SK-N-SH (cell line): Measurements from ENCODE around the gene POP4. TPM values are rescaled to one million over a fixed set of nuclear protein-coding genes. Genes with fewer than 3 reads are reported as not detected.

Source experiments
- CTCF ChIA-PET: fragments of 300-600, 350-600 bp; formaldehyde crosslinking; extraction: SDS; loops from one replicate; lab custom pipeline; 2021; lab: Yijun Ruan, JAX
- POLR2A ChIA-PET: fragments of 350-600 bp; sonication (Branson Sonifier 250); formaldehyde crosslinking; extraction: SDS; loops from one replicate; lab custom pipeline; 2020; ENCODE audit warnings: antibody characterized with exemption, inconsistent platforms; lab: Yijun Ruan, JAX
- DNase-seq: peaks from one replicate; pipeline ENCODE4 v3.0.0; 2012
- H2AFZ ChIP-seq: fragments of 200-600 bp; sonication (generic); 2 replicates; pipeline ENCODE4 v1.8.1; 2016; ENCODE audit warnings: antibody characterized with exemption, mild to moderate bottlenecking, low read depth
- H3F3A ChIP-seq: fragments of 200-600 bp; sonication (generic); replicated peaks from 2 replicates; pipeline ENCODE3; 2016; ENCODE audit warnings: antibody characterized with exemption, mild to moderate bottlenecking; ENCODE audit not compliant: insufficient read depth
- H3K27ac ChIP-seq, 2 experiments: fragments of 200-500 bp in 1 of 2; fragments of 200-600 bp in 1 of 2; sonication (Bioruptor generic) in 1 of 2; sonication (generic), shearing (Covaris generic) in 1 of 2; 2 replicates each; pipeline versions ENCODE4 v1.5.1 to v1.6.1; 2014 to 2016; ENCODE audit warnings: low read depth in 2 of 2, inconsistent platforms in 1 of 2, low read length in 1 of 2, mild to moderate bottlenecking in 1 of 2, mixed read lengths in 1 of 2
- H3K27me3 ChIP-seq: fragments of 200-600 bp; sonication (generic), shearing (Covaris generic); 2 replicates; pipeline ENCODE4 v1.6.1; 2016; ENCODE audit warnings: mixed run types; ENCODE audit not compliant: insufficient read depth
- H3K36me3 ChIP-seq, 2 experiments: fragments of 200-500 bp in 1 of 2; fragments of 200-600 bp in 1 of 2; sonication (Bioruptor generic) in 1 of 2; sonication (generic) in 1 of 2; replicated peaks in 1 of 2; 2 replicates each; pipeline versions ENCODE3 to v1.5.1; 2014 to 2016; ENCODE audit warnings: low read length in 1 of 2, mild to moderate bottlenecking in 1 of 2; ENCODE audit not compliant: insufficient read depth in 2 of 2, control insufficient read depth in 1 of 2
- H3K4me1 ChIP-seq, 2 experiments: fragments of 200-500 bp in 1 of 2; fragments of 200-600 bp in 1 of 2; sonication (Bioruptor generic) in 1 of 2; sonication (generic), shearing (Covaris generic) in 1 of 2; 2 replicates each; pipeline versions ENCODE4 v1.5.1 to v1.6.1; 2014 to 2016; ENCODE audit warnings: low read depth in 1 of 2, low read length in 1 of 2, mixed run types in 1 of 2; ENCODE audit not compliant: insufficient read depth in 2 of 2, control insufficient read depth in 1 of 2
- H3K4me2 ChIP-seq: fragments of 200-600 bp; sonication (generic), shearing (Covaris generic); 2 replicates; pipeline ENCODE4 v1.6.1; 2017; ENCODE audit warnings: mixed run types
- H3K4me3 ChIP-seq, 2 experiments: fragments of 200-500 bp in 1 of 2; fragments of 200-600 bp in 1 of 2; sonication (Bioruptor generic) in 1 of 2; sonication (generic), shearing (Covaris generic) in 1 of 2; 2 replicates each; pipeline versions ENCODE4 v1.5.1 to v1.8.1; 2014 to 2016; ENCODE audit warnings: low read depth in 2 of 2, inconsistent platforms in 1 of 2, low read length in 1 of 2, mild to moderate bottlenecking in 1 of 2, mixed read lengths in 1 of 2, moderate library complexity in 1 of 2
- H3K79me2 ChIP-seq: fragments of 200-600 bp; sonication (generic); 2 replicates; pipeline ENCODE4 v1.8.1; 2017; ENCODE audit warnings: mild to moderate bottlenecking; ENCODE audit not compliant: insufficient read depth
- H3K9ac ChIP-seq: fragments of 200-600 bp; sonication (generic); 2 replicates; pipeline ENCODE4 v1.6.1; 2017; ENCODE audit warnings: mixed run types
- H3K9me2 ChIP-seq: fragments of 200-600 bp; sonication (generic); 2 replicates; pipeline ENCODE4 v1.6.1; 2017; ENCODE audit warnings: mixed run types
- H3K9me3 ChIP-seq: fragments of 200-600 bp; sonication (generic); 2 replicates; pipeline ENCODE4 v1.6.1; 2017; ENCODE audit warnings: mixed run types, mild to moderate bottlenecking, moderate library complexity
- H4K20me1 ChIP-seq: fragments of 200-600 bp; sonication (generic); 2 replicates; pipeline ENCODE4 v1.6.1; 2017; ENCODE audit warnings: mild to moderate bottlenecking, mixed run types; ENCODE audit not compliant: insufficient read depth
- ELF1 ChIP-seq: IDR thresholded peaks from 2 replicates; pipeline ENCODE4 v1.4.0; 2012
- EP300 ChIP-seq, 2 experiments: IDR thresholded peaks; 2 replicates each; pipeline versions ENCODE4 v1.4.0 to v1.6.1; 2012; ENCODE audit warnings: borderline replicate concordance in 1 of 2, low read depth in 1 of 2, low read length in 1 of 2
- EZH2phosphoT487 ChIP-seq: fragments of 200-600 bp; sonication (generic); IDR thresholded peaks from 2 replicates; pipeline ENCODE4 v1.6.1; 2017; ENCODE audit warnings: low read depth, mixed run types, mild to moderate bottlenecking, antibody characterized with exemption, moderate library complexity, borderline replicate concordance
- FOXJ3 ChIP-seq: sonication (generic); formaldehyde crosslinking; IDR thresholded peaks from 2 replicates; pipeline ENCODE4 v1.5.1; 2020; ENCODE audit warnings: mild to moderate bottlenecking, missing genetic modification reagents
- FOXM1 ChIP-seq: IDR thresholded peaks from 2 replicates; pipeline ENCODE4 v1.4.0; 2012; ENCODE audit warnings: low read depth, mild to moderate bottlenecking
- IRF3 ChIP-seq: fragments of 150-350 bp; IDR thresholded peaks from 2 replicates; pipeline ENCODE4 v1.6.1; 2016; ENCODE audit warnings: mild to moderate bottlenecking, low read depth, low read length
- JUND ChIP-seq: IDR thresholded peaks from 2 replicates; pipeline ENCODE4 v1.4.0; 2012
- MEF2A ChIP-seq: IDR thresholded peaks from 2 replicates; pipeline ENCODE4 v1.4.0; 2012; ENCODE audit warnings: low read depth, borderline replicate concordance
- POLR2AphosphoS5 ChIP-seq: IDR thresholded peaks from 2 replicates; pipeline ENCODE4 v1.6.1; 2012; ENCODE audit warnings: low read depth, low read length
- RFX5 ChIP-seq: IDR thresholded peaks from 2 replicates; pipeline ENCODE4 v1.6.1; 2012; ENCODE audit warnings: mild to moderate bottlenecking, improper control_type of control experiment, low read length
- RXRA ChIP-seq: IDR thresholded peaks from 2 replicates; pipeline ENCODE4 v1.4.0; 2012; ENCODE audit warnings: low read depth, mild to moderate bottlenecking, borderline replicate concordance
- SIN3A ChIP-seq: IDR thresholded peaks from 2 replicates; pipeline ENCODE4 v1.6.1; 2012; ENCODE audit warnings: low read depth, mild to moderate bottlenecking, low read length, moderate library complexity, borderline replicate concordance
- SMC3 ChIP-seq: IDR thresholded peaks from 2 replicates; pipeline ENCODE4 v1.6.1; 2012; ENCODE audit warnings: low read depth, low read length, improper control_type of control experiment
- TAF1 ChIP-seq: IDR thresholded peaks from 2 replicates; pipeline ENCODE4 v1.6.1; 2012; ENCODE audit warnings: low read depth, mild to moderate bottlenecking, low read length, moderate library complexity, borderline replicate concordance
- TCF12 ChIP-seq: IDR thresholded peaks from 2 replicates; pipeline ENCODE4 v1.4.0; 2012
- TEAD4 ChIP-seq: IDR thresholded peaks from 2 replicates; pipeline ENCODE4 v1.4.0; 2012; ENCODE audit warnings: mild to moderate bottlenecking, borderline replicate concordance; ENCODE audit not compliant: insufficient read depth
- USF2 ChIP-seq: fragments of 150-350 bp; IDR thresholded peaks from 2 replicates; pipeline ENCODE4 v1.6.1; 2017; ENCODE audit warnings: antibody characterized with exemption, low read length, low read depth, borderline replicate concordance
- WGBS: methylation state at CpG from one replicate; pipeline ENCODE4 v1.1.6; 2017; ENCODE audit warnings: low lambda C conversion rate; 5-methylcytosine and 5-hydroxymethylcytosine counted together
- polyA plus RNA-seq, 3 experiments: library from polyadenylated mRNA; depleted of rRNA; stranded (reverse); fragments of >200 nt; gene quantifications; 2 replicates each; pipeline ENCODE4 v1.2.3, GENCODE V29; 2012
- TF ChIP-seq, protein P1 (sequence below): fragments of 200-600 bp; sonication (generic); IDR thresholded peaks from 2 replicates; pipeline ENCODE4 v1.6.1; 2017; ENCODE audit warnings: antibody characterized with exemption, mild to moderate bottlenecking, moderate library complexity
- TF ChIP-seq, protein P2 (sequence below): IDR thresholded peaks from 2 replicates; pipeline ENCODE4 v1.4.0; 2012; ENCODE audit warnings: low read depth, borderline replicate concordance

The POP4 gene
- polyA plus RNA-seq, 1 of the 3 experiments (the other 2 are of a cell fraction), result 75.4 TPM

DNA sequence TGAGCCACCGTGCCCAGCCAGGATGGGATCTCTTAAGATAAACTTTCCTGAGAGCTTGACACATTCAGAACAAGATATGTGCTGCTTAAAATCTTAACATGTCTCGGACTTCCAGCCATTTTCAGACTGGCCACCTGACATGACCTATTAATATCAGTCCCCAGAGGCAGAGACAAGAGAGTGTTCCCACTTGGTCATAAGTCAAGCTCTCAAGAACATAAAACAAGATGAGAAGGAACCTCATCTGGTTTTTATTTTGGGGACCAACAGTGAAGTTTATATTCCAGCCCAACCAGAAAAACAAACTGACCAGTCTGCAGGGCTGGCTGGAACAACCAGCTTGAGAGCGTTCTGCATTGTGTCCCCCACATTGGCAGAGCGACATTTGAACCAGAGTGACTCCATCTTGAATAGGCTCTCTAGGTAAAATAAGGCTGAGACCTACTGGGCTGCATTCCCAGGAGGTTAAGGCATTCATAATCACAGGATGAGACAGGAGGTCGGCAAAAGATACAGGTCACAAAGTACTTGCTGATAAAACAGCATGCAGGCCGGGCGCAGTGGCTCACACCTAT lies 37.4 kb downstream of the POP4 start:
- no peak overlapping the region for H3K9ac ChIP-seq
- POLR2A ChIA-PET, result no interaction called here
- DNase-seq, result no peak
- no peaks in the 10 kb centered on the region for H3K79me2 ChIP-seq
- no peak overlapping the region for H3K4me3 ChIP-seq
- H3K27ac ChIP-seq, result no peak overlapping the region
- CTCF ChIA-PET, result interaction anchor here (1.4 kb wide), 1 partner anchor 33 kb away, joined by 6 read pairs; no protein-coding TSS in a partner anchor
- H2AFZ ChIP-seq, result no peak overlapping the region
- H3K36me3 ChIP-seq, result no peaks in the 10 kb centered on the region
- H4K20me1 ChIP-seq, result no peaks in the 10 kb centered on the region
- no peaks in the 10 kb centered on the region for H3F3A ChIP-seq
- no peaks in the 10 kb centered on the region; a peak in 1 of 4 replicates for H3K4me1 ChIP-seq
- H3K4me2 ChIP-seq, result no peak overlapping the region
- H3K9me3 ChIP-seq, result no peaks in the 10 kb centered on the region
- WGBS, result 64% methylated on average over 7 of the region's 7 CpGs
- H3K9me2 ChIP-seq, result no peaks in the 10 kb centered on the region
- no peaks in the 10 kb centered on the region; the same call in 1 of the 2 replicates for H3K27me3 ChIP-seq
- no peak for TF ChIP-seq EZH2phosphoT487
- TF ChIP-seq FOXM1, result no peak
- TF ChIP-seq JUND, result no peak
- no peak for TF ChIP-seq EP300 (IDR thresholded peaks at IDR 0.05; ENCODE audit: borderline replicate concordance in 1 of 2, low read depth in 1 of 2, low read length in 1 of 2)
- no peak for TF ChIP-seq TCF12
- no peak for TF ChIP-seq MEF2A
- TF ChIP-seq IRF3, result no peak
- TF ChIP-seq TEAD4, result no peak
- TF ChIP-seq RXRA, result no peak
- TF ChIP-seq SMC3, result no peak
- TF ChIP-seq FOXJ3 (CRISPR knock-in tag), result no peak
- TF ChIP-seq USF2, result no peak

DNA sequence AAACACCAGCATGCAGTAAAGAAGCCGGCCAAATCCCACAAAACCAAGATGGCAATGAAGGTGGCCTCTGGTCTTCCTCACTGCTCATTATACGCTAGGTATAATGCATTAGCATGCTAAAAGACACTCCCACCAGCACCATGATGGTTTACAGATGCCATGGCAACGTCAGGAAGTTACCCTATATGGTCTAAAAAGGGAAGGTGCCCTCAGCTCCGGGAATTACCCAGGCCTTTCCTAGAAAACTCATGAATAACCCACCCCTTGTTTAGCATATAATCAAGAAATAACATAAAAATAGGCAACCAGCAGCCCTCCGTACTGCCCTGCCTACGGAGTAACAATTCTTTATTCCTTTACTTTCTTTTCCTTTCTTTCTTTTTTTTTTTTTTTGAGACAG lies 38.1 kb downstream of the POP4 start:
- 65% methylated on average over 6 of the region's 6 CpGs for WGBS
- TF ChIP-seq RXRA (no peak), RFX5 (no peak), ELF1 (no peak), TEAD4 (no peak), TCF12 (no peak), FOXJ3 (CRISPR knock-in tag) (no peak), SMC3 (no peak), TAF1 (no peak), POLR2AphosphoS5 (no peak), USF2 (no peak), SIN3A (no peak)
- TF ChIP-seq, protein P1, sequence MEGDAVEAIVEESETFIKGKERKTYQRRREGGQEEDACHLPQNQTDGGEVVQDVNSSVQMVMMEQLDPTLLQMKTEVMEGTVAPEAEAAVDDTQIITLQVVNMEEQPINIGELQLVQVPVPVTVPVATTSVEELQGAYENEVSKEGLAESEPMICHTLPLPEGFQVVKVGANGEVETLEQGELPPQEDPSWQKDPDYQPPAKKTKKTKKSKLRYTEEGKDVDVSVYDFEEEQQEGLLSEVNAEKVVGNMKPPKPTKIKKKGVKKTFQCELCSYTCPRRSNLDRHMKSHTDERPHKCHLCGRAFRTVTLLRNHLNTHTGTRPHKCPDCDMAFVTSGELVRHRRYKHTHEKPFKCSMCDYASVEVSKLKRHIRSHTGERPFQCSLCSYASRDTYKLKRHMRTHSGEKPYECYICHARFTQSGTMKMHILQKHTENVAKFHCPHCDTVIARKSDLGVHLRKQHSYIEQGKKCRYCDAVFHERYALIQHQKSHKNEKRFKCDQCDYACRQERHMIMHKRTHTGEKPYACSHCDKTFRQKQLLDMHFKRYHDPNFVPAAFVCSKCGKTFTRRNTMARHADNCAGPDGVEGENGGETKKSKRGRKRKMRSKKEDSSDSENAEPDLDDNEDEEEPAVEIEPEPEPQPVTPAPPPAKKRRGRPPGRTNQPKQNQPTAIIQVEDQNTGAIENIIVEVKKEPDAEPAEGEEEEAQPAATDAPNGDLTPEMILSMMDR, result no peak
- TF ChIP-seq, protein P2, sequence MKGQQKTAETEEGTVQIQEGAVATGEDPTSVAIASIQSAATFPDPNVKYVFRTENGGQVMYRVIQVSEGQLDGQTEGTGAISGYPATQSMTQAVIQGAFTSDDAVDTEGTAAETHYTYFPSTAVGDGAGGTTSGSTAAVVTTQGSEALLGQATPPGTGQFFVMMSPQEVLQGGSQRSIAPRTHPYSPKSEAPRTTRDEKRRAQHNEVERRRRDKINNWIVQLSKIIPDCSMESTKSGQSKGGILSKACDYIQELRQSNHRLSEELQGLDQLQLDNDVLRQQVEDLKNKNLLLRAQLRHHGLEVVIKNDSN, result no peak
- POLR2A ChIA-PET, result no interaction called here

More for the DNA sequence above, 38.1 kb downstream of the POP4 start:
- H3K4me2 ChIP-seq, result no peak overlapping the region
- H3K27ac ChIP-seq, result no peak overlapping the region
- no peak for DNase-seq
- H3K4me1 ChIP-seq, result no peaks in the 10 kb centered on the region; a peak in 1 of 4 replicates
- H2AFZ ChIP-seq, result no peak overlapping the region
- H3F3A ChIP-seq, result no peaks in the 10 kb centered on the region
- no peaks in the 10 kb centered on the region for H3K9me2 ChIP-seq
- H3K27me3 ChIP-seq, result no peaks in the 10 kb centered on the region; the same call in 1 of the 2 replicates
- no peaks in the 10 kb centered on the region for H3K79me2 ChIP-seq
- no peaks in the 10 kb centered on the region for H4K20me1 ChIP-seq
- H3K9ac ChIP-seq, result no peak overlapping the region
- no peak overlapping the region for H3K4me3 ChIP-seq
- H3K9me3 ChIP-seq, result no peaks in the 10 kb centered on the region
- CTCF ChIA-PET, result interaction anchor here (1.4 kb wide), 1 partner anchor 34 kb away, joined by 6 read pairs; no protein-coding TSS in a partner anchor
- H3K36me3 ChIP-seq, result no peaks in the 10 kb centered on the region
